Activated CD4-positive, alpha-beta T cell treated with anti-CD3 and anti-CD28 coated beads, Interleukin-2, amount 10 ng/mL, durations not matched to agents 7 days and 5 days (primary cell): ENCODE data around the gene PPP1R2. TPM values are rescaled to one million over a fixed set of nuclear protein-coding genes. Genes with fewer than 3 reads are reported as not detected.
"Not testable (repeated sequence)": the region's sequence is repeated elsewhere in the genome, so short reads cannot be mapped to it uniquely, and the experiment has no call there.

Source experiments
- CTCF ChIA-PET: fragments of 350-600 bp; sonication (Branson Sonifier 250); formaldehyde crosslinking; loops from one replicate; lab custom pipeline; 2021; ENCODE audit warnings: antibody characterized with exemption; lab: Charles Lee
- POLR2A ChIA-PET: fragments of 350-600 bp; sonication (Branson Sonifier 250); formaldehyde crosslinking; loops from one replicate; lab custom pipeline; 2021; ENCODE audit warnings: antibody characterized with exemption; lab: Charles Lee
- DNase-seq: peaks from one replicate; pipeline ENCODE4 v3.0.0-alpha.2; 2020
- H3K27ac Mint-ChIP-seq: one replicate; pipeline ENCODE4 v1.8.0; 2021; ENCODE audit warnings: mild to moderate bottlenecking, moderate library complexity, mixed read lengths
- H3K27me3 Mint-ChIP-seq: one replicate; pipeline ENCODE4 v1.8.0; 2021; ENCODE audit warnings: mixed read lengths
- H3K36me3 Mint-ChIP-seq: one replicate; pipeline ENCODE4 v1.8.0; 2021; ENCODE audit warnings: low read depth, mixed read lengths
- H3K4me1 Mint-ChIP-seq: one replicate; pipeline ENCODE4 v1.8.0; 2021; ENCODE audit warnings: mixed read lengths
- H3K4me3 Mint-ChIP-seq: one replicate; pipeline ENCODE4 v1.8.0; 2021; ENCODE audit warnings: mild to moderate bottlenecking, moderate library complexity, mixed read lengths
- H3K9me3 Mint-ChIP-seq: one replicate; pipeline ENCODE4 v1.8.0; 2021; ENCODE audit warnings: mixed read lengths
- total RNA-seq, 2 experiments: library from RNA; stranded (reverse); gene quantifications; one replicate each; pipeline ENCODE4 v1.2.3, GENCODE V29; 2021

Gene PPP1R2
- total RNA-seq, 2 experiments from 2014 or later: 85.9 to 94.3 TPM

GRCh38 chr3:195531683-195532082 lies 11.4 kb downstream of the PPP1R2 start:
- H3K27ac Mint-ChIP-seq: no peak overlapping the region
- peaks cover 66% of the 10 kb centered on the region for H3K4me1 Mint-ChIP-seq
- H3K9me3 Mint-ChIP-seq: no peaks in the 10 kb centered on the region
- H3K36me3 Mint-ChIP-seq: peaks cover 44% of the 10 kb centered on the region
- DNase-seq: no peak
- ChIA-PET POLR2A (no interaction called here), CTCF (interaction anchor here (0.6 kb wide), 1 partner anchor 332 kb away, joined by 4 read pairs; no protein-coding TSS in a partner anchor)
- H3K27me3 Mint-ChIP-seq: no peaks in the 10 kb centered on the region
- no peak overlapping the region for H3K4me3 Mint-ChIP-seq

GRCh38 chr3:195526492-195526891 lies 16.6 kb downstream of the PPP1R2 start:
- POLR2A ChIA-PET: no interaction called here
- Mint-ChIP-seq H3K27ac (no peak overlapping the region), H3K36me3 (peaks cover 55% of the 10 kb centered on the region), H3K9me3 (no peaks in the 10 kb centered on the region), H3K4me1 (peaks cover 54% of the 10 kb centered on the region), H3K4me3 (no peak overlapping the region), H3K27me3 (no peaks in the 10 kb centered on the region)
- CTCF ChIA-PET: interaction anchor here (1.6 to 7.8 kb wide), 2 partner anchors 10 to 255 kb away, joined by 8 to 68 read pairs; partner anchors contain the start of gene XXYLT1
- no peak for DNase-seq

- CTCF ChIA-PET: interaction anchor here (0.7 to 7.8 kb wide), 2 partner anchors 18 to 252 kb away, joined by 4 to 68 read pairs; partner anchors contain the start of genes PPP1R2 and XXYLT1
- H3K27me3 Mint-ChIP-seq: no peaks in the 10 kb centered on the region
- H3K4me1 Mint-ChIP-seq: peaks cover 47% of the 10 kb centered on the region
- no peak overlapping the region for H3K4me3 Mint-ChIP-seq
- peak overlapping the region; percentile 88 for H3K27ac Mint-ChIP-seq
- H3K36me3 Mint-ChIP-seq: peaks cover 50% of the 10 kb centered on the region
- DNase-seq: no peak
- POLR2A ChIA-PET: interaction anchor here (0.6 kb wide), 1 partner anchor 9 kb away, joined by 6 read pairs; no protein-coding TSS in a partner anchor
- H3K9me3 Mint-ChIP-seq: no peaks in the 10 kb centered on the region
Observed at GRCh38 chr3:195524171-195524896, 18.8 kb downstream of the PPP1R2 start.

GRCh38 chr3:195522254-195523023 lies 20.7 kb downstream of the PPP1R2 start:
- H3K4me3 Mint-ChIP-seq: no peak overlapping the region
- CTCF ChIA-PET: interaction anchor here (0.8 to 7.8 kb wide), 6 partner anchors 13 to 266 kb away, joined by 3 to 68 read pairs (median 4); partner anchors contain the start of gene XXYLT1
- H3K27me3 Mint-ChIP-seq: no peaks in the 10 kb centered on the region
- POLR2A ChIA-PET: no interaction called here
- H3K9me3 Mint-ChIP-seq: no peaks in the 10 kb centered on the region
- peak; percentile 55 for DNase-seq
- H3K4me1 Mint-ChIP-seq: peaks cover 35% of the 10 kb centered on the region
- peaks cover 43% of the 10 kb centered on the region for H3K36me3 Mint-ChIP-seq
- no peak overlapping the region for H3K27ac Mint-ChIP-seq

GRCh38 chr3:195517030-195517429 lies 26.1 kb downstream of the PPP1R2 start:
- H3K9me3 Mint-ChIP-seq: no peaks in the 10 kb centered on the region
- ChIA-PET POLR2A (no interaction called here), CTCF (interaction anchor here (0.7 to 4.4 kb wide), 3 partner anchors 18 to 256 kb away, joined by 3 to 19 read pairs (median 3); partner anchors contain the start of gene XXYLT1)
- H3K27me3 Mint-ChIP-seq: no peaks in the 10 kb centered on the region
- peaks cover 52% of the 10 kb centered on the region for H3K36me3 Mint-ChIP-seq
- no peak for DNase-seq
- H3K4me3 Mint-ChIP-seq: no peak overlapping the region
- H3K4me1 Mint-ChIP-seq: peaks cover 10% of the 10 kb centered on the region
- no peak overlapping the region for H3K27ac Mint-ChIP-seq

- Mint-ChIP-seq H3K4me1 (peaks cover 15% of the 10 kb centered on the region), H3K36me3 (peaks cover 60% of the 10 kb centered on the region)
- H3K27ac Mint-ChIP-seq, H3K9me3 Mint-ChIP-seq, H3K4me3 Mint-ChIP-seq, H3K27me3 Mint-ChIP-seq, DNase-seq, POLR2A ChIA-PET: not testable (repeated sequence)
- CTCF ChIA-PET: interaction anchor here (0.6 to 4.4 kb wide), 2 partner anchors 244 to 247 kb away, joined by 3 to 19 read pairs; partner anchors contain the start of gene XXYLT1
Observed at GRCh38 chr3:195514610-195515235, 28.4 kb downstream of the PPP1R2 start.

GRCh38 chr3:195512798-195513345 lies 30.3 kb downstream of the PPP1R2 start:
- Mint-ChIP-seq H3K27me3 (no peaks in the 10 kb centered on the region), H3K9me3 (no peaks in the 10 kb centered on the region), H3K4me3 (no peak overlapping the region), H3K4me1 (peaks cover 15% of the 10 kb centered on the region), H3K36me3 (peaks cover 62% of the 10 kb centered on the region), H3K27ac (no peak overlapping the region)
- DNase-seq: no peak
- ChIA-PET CTCF (interaction anchor here (0.6 to 0.8 kb wide), 2 partner anchors 242 to 921 kb away, joined by 3 to 5 read pairs; partner anchors contain the start of gene XXYLT1), POLR2A (no interaction called here)

- Mint-ChIP-seq H3K4me1 (peaks cover 15% of the 10 kb centered on the region), H3K36me3 (peaks cover 57% of the 10 kb centered on the region), H3K27me3 (no peaks in the 10 kb centered on the region), H3K9me3 (no peaks in the 10 kb centered on the region), H3K4me3 (no peak overlapping the region), H3K27ac (no peak overlapping the region)
- DNase-seq: no peak
- ChIA-PET POLR2A (no interaction called here), CTCF (interaction anchor here (2.4 kb wide), 1 partner anchor 240 kb away, joined by 14 read pairs; the partner anchor contains the start of gene XXYLT1)
Observed at GRCh38 chr3:195511136-195511535, 32.0 kb downstream of the PPP1R2 start.

- ChIA-PET CTCF (interaction anchor here (1.0 to 3.0 kb wide), 3 partner anchors 14 to 237 kb away, joined by 3 to 17 read pairs (median 4); partner anchors contain the start of gene XXYLT1), POLR2A (interaction anchor here (0.6 kb wide), 1 partner anchor 789 kb away, joined by 3 read pairs; no protein-coding TSS in a partner anchor)
- Mint-ChIP-seq H3K27ac (no peak overlapping the region), H3K9me3 (no peaks in the 10 kb centered on the region), H3K27me3 (no peaks in the 10 kb centered on the region), H3K4me1 (peaks cover 5% of the 10 kb centered on the region), H3K36me3 (peaks cover 32% of the 10 kb centered on the region), H3K4me3 (no peak overlapping the region)
- DNase-seq: no peak
Observed at GRCh38 chr3:195508185-195508584, 34.9 kb downstream of the PPP1R2 start.

- DNase-seq: no peak
- ChIA-PET CTCF (no interaction called here), POLR2A (no interaction called here)
- Mint-ChIP-seq H3K27me3 (peaks cover 15% of the 10 kb centered on the region), H3K27ac (no peak overlapping the region), H3K4me3 (no peak overlapping the region), H3K4me1 (no peaks in the 10 kb centered on the region), H3K9me3 (no peaks in the 10 kb centered on the region), H3K36me3 (no peaks in the 10 kb centered on the region)
Observed at GRCh38 chr3:195475614-195476013, 67.5 kb downstream of the PPP1R2 start.

- H3K36me3 Mint-ChIP-seq, CTCF ChIA-PET, H3K4me1 Mint-ChIP-seq, H3K9me3 Mint-ChIP-seq, POLR2A ChIA-PET, H3K27ac Mint-ChIP-seq, DNase-seq, H3K4me3 Mint-ChIP-seq: not testable (repeated sequence)
- peaks cover 15% of the 10 kb centered on the region for H3K27me3 Mint-ChIP-seq
Observed at GRCh38 chr3:195475116-195475515, 68.0 kb downstream of the PPP1R2 start.

GRCh38 chr3:195468841-195469240 lies 74.3 kb downstream of the PPP1R2 start:
- Mint-ChIP-seq H3K9me3 (peaks cover 16% of the 10 kb centered on the region), H3K4me3 (no peak overlapping the region), H3K36me3 (peaks cover 8% of the 10 kb centered on the region), H3K4me1 (peaks cover 15% of the 10 kb centered on the region), H3K27me3 (no peaks in the 10 kb centered on the region), H3K27ac (no peak overlapping the region)
- ChIA-PET CTCF (no interaction called here), POLR2A (no interaction called here)
- no peak for DNase-seq
